Measurements from ENCODE around the gene ANO8. TPM values are rescaled to one million over a fixed set of nuclear protein-coding genes. Genes with fewer than 3 reads are reported as not detected.

The ANO8 gene
- total RNA-seq, 6 experiments from 2014 or later: 5.0 to 8.8 (median 6.6) TPM

DNA sequence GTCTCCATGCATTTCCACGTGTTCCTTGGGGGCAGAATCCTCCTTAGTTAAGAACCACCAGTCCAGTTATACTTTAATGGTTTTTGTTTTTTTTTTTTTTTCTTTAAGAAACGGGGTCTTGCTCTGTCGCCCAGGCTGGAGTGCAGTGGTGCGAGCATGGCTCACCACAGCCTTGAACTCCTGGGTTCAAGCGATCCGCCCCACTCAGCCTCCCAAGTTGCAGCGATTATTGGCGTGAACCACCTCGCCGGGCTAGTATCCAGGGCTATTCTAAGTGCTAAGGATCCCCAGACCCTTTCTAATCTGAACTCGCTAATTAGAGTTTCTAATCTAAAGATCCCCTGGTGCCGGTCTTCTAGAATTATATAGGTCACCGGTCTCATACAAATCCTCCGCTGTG lies 41.0 kb downstream of the ANO8 start:
- Histone ChIP-seq H3K27ac (no peak overlapping the region), H3K27me3 (no peaks in the 10 kb centered on the region), H3K9me3 (no peaks in the 10 kb centered on the region), H3K36me3 (no peaks in the 10 kb centered on the region), H3K4me3 (no peak overlapping the region), H3K4me1 (no peaks in the 10 kb centered on the region)
- ATAC-seq: no peak
- 87% methylated on average over 11 of the region's 14 CpGs for WGBS (ENCODE audit: insufficient coverage, low coverage, low lambda C conversion rate, missing lambda C conversion rate)
- no peak for DNase-seq
- no peak for TF ChIP-seq POLR2A (IDR thresholded peaks at IDR 0.05)
- TF ChIP-seq, protein P1, sequence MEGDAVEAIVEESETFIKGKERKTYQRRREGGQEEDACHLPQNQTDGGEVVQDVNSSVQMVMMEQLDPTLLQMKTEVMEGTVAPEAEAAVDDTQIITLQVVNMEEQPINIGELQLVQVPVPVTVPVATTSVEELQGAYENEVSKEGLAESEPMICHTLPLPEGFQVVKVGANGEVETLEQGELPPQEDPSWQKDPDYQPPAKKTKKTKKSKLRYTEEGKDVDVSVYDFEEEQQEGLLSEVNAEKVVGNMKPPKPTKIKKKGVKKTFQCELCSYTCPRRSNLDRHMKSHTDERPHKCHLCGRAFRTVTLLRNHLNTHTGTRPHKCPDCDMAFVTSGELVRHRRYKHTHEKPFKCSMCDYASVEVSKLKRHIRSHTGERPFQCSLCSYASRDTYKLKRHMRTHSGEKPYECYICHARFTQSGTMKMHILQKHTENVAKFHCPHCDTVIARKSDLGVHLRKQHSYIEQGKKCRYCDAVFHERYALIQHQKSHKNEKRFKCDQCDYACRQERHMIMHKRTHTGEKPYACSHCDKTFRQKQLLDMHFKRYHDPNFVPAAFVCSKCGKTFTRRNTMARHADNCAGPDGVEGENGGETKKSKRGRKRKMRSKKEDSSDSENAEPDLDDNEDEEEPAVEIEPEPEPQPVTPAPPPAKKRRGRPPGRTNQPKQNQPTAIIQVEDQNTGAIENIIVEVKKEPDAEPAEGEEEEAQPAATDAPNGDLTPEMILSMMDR (IDR thresholded peaks at IDR 0.05): no peak
- intact Hi-C loops (cut with DNase I): no loop called here

DNA sequence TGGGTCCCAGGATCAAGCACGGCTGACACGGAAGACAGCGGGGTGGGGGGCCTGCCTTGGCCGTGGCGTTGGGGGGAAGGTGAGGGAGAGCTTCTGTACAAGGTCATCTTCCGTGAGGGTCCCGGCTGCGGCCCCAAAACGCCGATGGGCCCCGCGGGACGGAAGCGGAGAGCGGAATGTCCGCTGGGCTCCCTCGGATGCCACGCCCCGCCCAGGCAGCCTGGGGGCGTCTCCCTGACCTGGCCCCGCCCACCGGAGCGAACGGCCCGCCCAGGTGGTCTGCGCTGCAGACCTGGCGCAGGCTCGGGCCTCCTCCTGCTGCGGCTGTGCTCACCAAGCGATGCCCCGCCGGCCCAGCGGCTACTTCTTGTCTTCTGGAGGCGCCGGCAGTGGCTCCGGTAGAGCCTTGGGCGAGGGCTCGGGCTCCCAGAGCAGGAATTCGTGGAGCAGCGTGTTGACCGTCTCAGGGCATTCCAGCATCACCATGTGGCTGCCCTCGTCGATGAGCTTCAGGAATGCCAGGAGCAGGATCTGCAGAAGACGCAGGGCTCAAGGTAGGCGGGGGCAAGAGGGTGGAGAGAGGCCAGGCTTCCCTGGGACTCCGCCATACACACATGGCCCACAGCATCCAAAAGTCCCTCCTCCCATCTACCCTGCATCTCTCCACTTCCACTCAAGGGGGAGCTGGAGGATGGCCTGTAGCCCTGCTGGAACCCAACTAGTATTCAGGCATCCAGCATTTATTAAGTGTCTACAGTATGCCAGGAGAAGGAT lies 42.2 kb downstream of the ANO8 start:
- no CpG with 5 or more reads among the region's 46 CpGs for WGBS (ENCODE audit: insufficient coverage, low coverage, low lambda C conversion rate, missing lambda C conversion rate)
- no peaks in the 10 kb centered on the region for H3K36me3 ChIP-seq
- peak; percentile 61 to 72 (median 64) for DNase-seq

DNA sequence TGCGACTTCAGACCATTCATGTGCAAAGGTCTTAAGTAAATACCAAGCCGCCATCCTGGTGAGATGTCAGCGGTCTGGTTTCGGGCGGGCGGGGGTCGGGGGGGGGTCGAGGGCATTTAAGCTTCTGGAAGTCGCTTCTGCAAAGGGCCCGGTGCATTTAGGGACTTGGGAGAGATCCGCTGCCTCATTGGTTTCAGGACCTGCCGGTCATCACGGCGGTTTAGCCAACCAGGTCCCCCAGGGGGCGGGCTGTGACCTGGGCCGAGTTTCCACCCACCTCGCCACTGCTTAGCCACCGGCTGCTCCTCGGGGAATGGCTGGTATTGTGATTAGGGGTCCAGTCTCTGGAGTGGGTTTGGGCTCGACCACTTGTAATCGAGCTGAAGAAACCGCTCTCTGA lies 45.2 kb downstream of the ANO8 start:
- H3K4me1 ChIP-seq: no peaks in the 10 kb centered on the region
- intact Hi-C loops (cut with DNase I): loop anchor here in 1 of 2 donors (10.0 kb wide), 1 partner anchor 225 kb away; no protein-coding TSS in a partner anchor
- no peak overlapping the region for H3K4me3 ChIP-seq
- H3K9me3 ChIP-seq: no peaks in the 10 kb centered on the region
- H3K27me3 ChIP-seq: no peaks in the 10 kb centered on the region
- WGBS (ENCODE audit: insufficient coverage, low coverage, low lambda C conversion rate, missing lambda C conversion rate): 12% methylated on average over 10 of the region's 22 CpGs
- TF ChIP-seq, protein P1 (IDR thresholded peaks at IDR 0.05): peak in 1 of 4 donors; percentile 16
- no peak for TF ChIP-seq POLR2A (IDR thresholded peaks at IDR 0.05)
- DNase-seq: peak in 1 of 3 donors; percentile 65
- H3K27ac ChIP-seq: no peak overlapping the region
- peak; percentile 39 to 60 (median 50) for ATAC-seq
- H3K36me3 ChIP-seq: no peaks in the 10 kb centered on the region

More for the DNA sequence above, 42.2 kb downstream of the ANO8 start:
- Histone ChIP-seq H3K4me3 (peak overlapping the region; percentile 38 to 55 (median 49)), H3K9me3 (no peaks in the 10 kb centered on the region), H3K27ac (no peak overlapping the region), H3K4me1 (no peaks in the 10 kb centered on the region), H3K27me3 (no peaks in the 10 kb centered on the region)
- TF ChIP-seq, protein P1 (IDR thresholded peaks at IDR 0.05): peak; percentile 39 to 62 (median 50)
- no peak for TF ChIP-seq POLR2A (IDR thresholded peaks at IDR 0.05)
- peak; percentile 81 to 92 (median 87) for ATAC-seq
- intact Hi-C loops (cut with DNase I): no loop called here

DNA sequence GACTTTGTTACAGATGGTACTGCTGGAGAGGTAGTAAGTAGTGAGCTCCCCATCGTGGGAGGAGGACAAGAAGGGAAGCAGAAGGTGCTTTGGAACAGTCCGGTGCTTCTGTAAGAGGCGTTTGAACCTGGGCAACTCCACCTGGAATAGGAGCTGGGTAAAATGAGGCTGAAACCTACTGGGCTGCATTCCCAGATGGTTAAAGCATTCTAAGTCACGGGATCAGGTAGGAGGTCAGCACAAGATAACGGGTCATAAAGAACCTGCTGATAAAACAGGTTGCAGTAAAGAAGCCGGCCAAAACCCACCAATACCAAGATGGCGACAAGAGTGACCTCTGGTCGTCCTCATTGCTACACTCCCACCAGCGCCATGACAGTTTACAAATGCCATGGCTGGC lies 47.9 kb downstream of the ANO8 start:
- intact Hi-C loops (cut with DNase I): loop anchor here in 1 of 2 donors (10.0 kb wide), 1 partner anchor 222 kb away; no protein-coding TSS in a partner anchor
- no peaks in the 10 kb centered on the region for H3K9me3 ChIP-seq

More for the DNA sequence above, 47.9 kb downstream of the ANO8 start:
- TF ChIP-seq, protein P1 (IDR thresholded peaks at IDR 0.05): no peak
- TF ChIP-seq POLR2A (IDR thresholded peaks at IDR 0.05): no peak
- no peak for ATAC-seq
- DNase-seq: no peak
- Histone ChIP-seq H3K36me3 (no peaks in the 10 kb centered on the region), H3K4me1 (peaks cover 0 to 11% (median 4%) of the 10 kb centered on the region in 4 donors), H3K27me3 (no peaks in the 10 kb centered on the region), H3K4me3 (no peak overlapping the region), H3K27ac (no peak overlapping the region)
- WGBS (ENCODE audit: insufficient coverage, low coverage, low lambda C conversion rate, missing lambda C conversion rate): 86% methylated on average over 5 of the region's 9 CpGs

Measured in right lobe of liver (tissue), 6 donors.